ENCODE measurements around the gene NFKBIE.
A peak's percentile ranks its signal among the peaks of the same experiment; 100 is the strongest.

The NFKBIE gene

GRCh38 chr6:44262467-44263353 is 2.6 kb downstream of the NFKBIE start:
- peak overlapping the region; percentile 20 to 97 (median 76) for H3K4me3 ChIP-seq
- H3K27ac ChIP-seq = peak overlapping the region in 20 of 21 experiments; percentile 23 to 97 (median 86)

GRCh38 chr6:44261581-44261980 is 3.8 kb downstream of the NFKBIE start:
- H3K27ac ChIP-seq = peak overlapping the region in 2 of 21 experiments; percentile 89 to 97

GRCh38 chr6:44260451-44261297 is 4.7 kb downstream of the NFKBIE start:
- Histone ChIP-seq H3K4me3 (no peak overlapping the region), H3K27ac (peak overlapping the region in 1 of 21 experiments; percentile 9)

More at GRCh38 chr6:44261581-44261980, 3.8 kb downstream of the NFKBIE start:
- H3K4me3 ChIP-seq = no peak overlapping the region

- peak overlapping the region in 1 of 21 experiments; percentile 9 for H3K27ac ChIP-seq
- H3K4me3 ChIP-seq = no peak overlapping the region
These were observed 5.3 kb downstream of the NFKBIE start for GRCh38 chr6:44260011-44260410.

GRCh38 chr6:44258921-44259320 is 6.4 kb downstream of the NFKBIE start:
- Histone ChIP-seq H3K27ac (no peak overlapping the region), H3K4me3 (no peak overlapping the region)

- no peak overlapping the region for H3K4me3 ChIP-seq
- H3K27ac ChIP-seq = peak overlapping the region in 8 of 21 experiments; percentile 72 to 96 (median 91)
These were observed 7.0 kb downstream of the NFKBIE start for GRCh38 chr6:44258325-44258863.

- H3K27ac ChIP-seq = peak overlapping the region; percentile 61 to 96 (median 90)
- peak overlapping the region in 6 of 7 experiments; percentile 65 to 93 (median 74) for H3K4me3 ChIP-seq
These were observed 7.5 kb downstream of the NFKBIE start for GRCh38 chr6:44257753-44258324.

GRCh38 chr6:44257025-44257752 is 8.2 kb downstream of the NFKBIE start, which contains the start of gene SLC35B2:
Gene SLC35B2, minus strand, starts transcription at chr6:44257528. Its CDS starts 118 bp downstream, at chr6:44257410.
- Histone ChIP-seq H3K27ac (peak within 1 kb of the TSS; percentile 62 to 96 (median 90)), H3K4me3 (peak within 1 kb of the TSS; percentile 65 to 96 (median 76))

GRCh38 chr6:44256775-44257024 is 8.7 kb downstream of the NFKBIE start:
- Histone ChIP-seq H3K27ac (peak overlapping the region in 20 of 21 experiments; percentile 72 to 96 (median 90)), H3K4me3 (peak overlapping the region; percentile 65 to 96 (median 76))

- H3K27ac ChIP-seq = peak overlapping the region in 19 of 21 experiments; percentile 72 to 96 (median 90)
- H3K4me3 ChIP-seq = peak overlapping the region; percentile 65 to 96 (median 76)
These were observed 9.2 kb downstream of the NFKBIE start for GRCh38 chr6:44255871-44256774.

GRCh38 chr6:44255105-44255808 is 10.1 kb downstream of the NFKBIE start:
- H3K27ac ChIP-seq = peak overlapping the region in 1 of 21 experiments; percentile 72
- no peak overlapping the region for H3K4me3 ChIP-seq

GRCh38 chr6:44254191-44255104 is 10.9 kb downstream of the NFKBIE start:
- no peak overlapping the region for H3K27ac ChIP-seq
- H3K4me3 ChIP-seq = no peak overlapping the region

- Histone ChIP-seq H3K27ac (no peak overlapping the region), H3K4me3 (no peak overlapping the region)
These were observed 11.8 kb downstream of the NFKBIE start for GRCh38 chr6:44253307-44254101.

- H3K4me3 ChIP-seq = no peak overlapping the region
- no peak overlapping the region for H3K27ac ChIP-seq
These were observed 13.5 kb downstream of the NFKBIE start for GRCh38 chr6:44251576-44252524.

- H3K4me3 ChIP-seq = no peak overlapping the region
- H3K27ac ChIP-seq = no peak overlapping the region
These were observed 14.6 kb downstream of the NFKBIE start for GRCh38 chr6:44250718-44251123.

All from skin epidermis (tissue), 12 donors.